Left lung (tissue), 10 donors: Measurements from ENCODE around the gene CASTOR1. TPM values are rescaled to one million over a fixed set of nuclear protein-coding genes. Genes with fewer than 3 reads are reported as not detected.

ENCODE experiments used
- ATAC-seq: fragments of 200-7000 bp; cut with Tn5 transposase; one replicate; pipeline ENCODE4 v1.9.1; 2020; ENCODE audit warnings: moderate library complexity
- DNase-seq, 4 donors: peaks; one replicate each; pipeline ENCODE4 v3.0.0-alpha.2; 2013 to 2020
- H3K27ac ChIP-seq, 2 donors: fragments of 200-600 bp; sonication (generic) in 1 of 2; one replicate each; pipeline versions ENCODE4 v1.5.0 to v1.8.0; 2020 to 2021
- H3K27me3 ChIP-seq, 2 donors: fragments of 200-600 bp; sonication (generic) in 1 of 2; one replicate each; pipeline versions ENCODE4 v1.5.0 to v1.8.0; 2020 to 2021
- H3K36me3 ChIP-seq, 2 donors: fragments of 200-600 bp; sonication (generic) in 1 of 2; one replicate each; pipeline versions ENCODE4 v1.5.0 to v1.8.0; 2020 to 2021
- H3K4me1 ChIP-seq, 2 donors: fragments of 200-600 bp; one replicate each; pipeline ENCODE4 v1.8.0; 2021
- H3K4me3 ChIP-seq, 2 donors: fragments of 200-600 bp; sonication (generic) in 1 of 2; one replicate each; pipeline versions ENCODE4 v1.5.0 to v1.8.0; 2020 to 2021; ENCODE audit warnings: mild to moderate bottlenecking in 1 of 2
- H3K9me3 ChIP-seq, 2 donors: fragments of 200-600 bp; sonication (generic) in 1 of 2; one replicate each; pipeline versions ENCODE4 v1.5.0 to v1.8.0; 2020 to 2021
- CTCF ChIP-seq, 2 donors: fragments of 200-600 bp; sonication (generic) in 1 of 2; IDR thresholded peaks; one replicate each; pipeline versions ENCODE4 v1.5.0 to v1.8.0; 2021; ENCODE audit warnings: antibody characterized with exemption in 2 of 2
- intact Hi-C, 2 donors: fragments of 100-400 bp; cut with DNase I; formaldehyde crosslinking; loops; one replicate each; pipeline versions ENCODE4 v1.11.2 to v1.14.2; 2022
- polyA plus RNA-seq, 6 donors: library from polyadenylated mRNA; unstranded; fragments of 120-200 nt; gene quantifications; one replicate each; pipeline ENCODE4 v1.2.1, GENCODE V29; 2013; ENCODE audit not compliant: insufficient read length in 6 of 6
- total RNA-seq, 2 donors: library from RNA; stranded (reverse); fragmentation: NEBNext Ultra II Directional; extraction: Animal tissue kit (Norgen Biotek cat#: 25700); gene quantifications; one replicate each; pipeline ENCODE4 v1.2.1, GENCODE V29; 2021
- donor health status: DM: no; HTN: yes; CAD: no.
- donor health status: DM: no; HTN: no; CAD: no.

CASTOR1 gene
- total and polyA plus RNA-seq, 8 donors: 10.7 to 16.7 (median 14.4) TPM

DNA sequence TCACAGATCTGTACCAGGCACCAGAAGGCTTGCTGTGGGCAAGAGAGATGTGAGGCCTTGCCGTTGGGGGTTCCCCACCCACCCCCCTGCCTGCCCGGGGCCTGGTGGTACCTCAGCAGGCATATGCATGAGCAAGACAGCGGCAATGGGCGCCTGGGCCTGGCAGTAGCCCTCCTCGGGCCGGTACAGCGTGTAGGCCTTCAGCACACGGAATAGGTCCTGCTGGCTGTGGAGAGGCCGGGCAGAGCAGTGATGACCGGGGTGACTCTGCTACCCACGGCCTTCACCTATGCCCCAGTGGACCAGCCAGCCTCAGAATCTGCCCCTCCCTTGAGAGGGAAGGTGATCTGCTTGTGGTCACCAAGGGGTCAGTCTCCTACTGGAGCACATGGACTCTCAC, 5.5 kb upstream of the CASTOR1 start:
- no peak for TF ChIP-seq CTCF (IDR thresholded peaks at IDR 0.05)
- Histone ChIP-seq H3K4me1 (peaks cover 32 to 49% of the 10 kb centered on the region in 2 donors), H3K4me3 (no peak overlapping the region), H3K36me3 (peaks cover 0 to 85% of the 10 kb centered on the region in 2 donors), H3K27ac (peak overlapping the region in 1 of 2 donors; percentile 39), H3K9me3 (no peaks in the 10 kb centered on the region), H3K27me3 (no peaks in the 10 kb centered on the region)
- DNase-seq: no peak
- no peak for ATAC-seq
- intact Hi-C loops: no loop called here

- no peak for ATAC-seq
- no peak for TF ChIP-seq CTCF (IDR thresholded peaks at IDR 0.05)
- H3K27ac ChIP-seq: no peak overlapping the region
Measured at GRCh38 chr22:30294066-30294465, 4.8 kb upstream of the CASTOR1 start.

GRCh38 chr22:30293026-30293425, 3.7 kb upstream of the CASTOR1 start:
- intact Hi-C loops: no loop called here
- H3K4me3 ChIP-seq: no peak overlapping the region
- ATAC-seq (no peak), DNase-seq (no peak)
- peaks cover 0 to 66% of the 10 kb centered on the region in 2 donors for H3K36me3 ChIP-seq
- H3K4me1 ChIP-seq: peaks cover 37 to 56% of the 10 kb centered on the region in 2 donors
- H3K27me3 ChIP-seq: no peaks in the 10 kb centered on the region
- no peak for TF ChIP-seq CTCF (IDR thresholded peaks at IDR 0.05)
- no peaks in the 10 kb centered on the region for H3K9me3 ChIP-seq
- H3K27ac ChIP-seq: peak overlapping the region in 1 of 2 donors; percentile 88

More at GRCh38 chr22:30294066-30294465, 4.8 kb upstream of the CASTOR1 start:
- DNase-seq: no peak
- Histone ChIP-seq H3K4me1 (peaks cover 32 to 47% of the 10 kb centered on the region in 2 donors), H3K9me3 (no peaks in the 10 kb centered on the region), H3K36me3 (peaks cover 0 to 77% of the 10 kb centered on the region in 2 donors), H3K27me3 (no peaks in the 10 kb centered on the region), H3K4me3 (no peak overlapping the region)
- intact Hi-C loops: no loop called here

GRCh38 chr22:30292069-30292970, 3.0 kb upstream of the CASTOR1 start:
- peak overlapping the region; percentile 87 to 88 for H3K27ac ChIP-seq
- H3K4me1 ChIP-seq: peaks cover 35 to 56% of the 10 kb centered on the region in 2 donors
- H3K36me3 ChIP-seq: peaks cover 0 to 59% of the 10 kb centered on the region in 2 donors
- no peak for TF ChIP-seq CTCF (IDR thresholded peaks at IDR 0.05)
- DNase-seq: peak in 1 of 4 donors; percentile 56
- H3K9me3 ChIP-seq: no peaks in the 10 kb centered on the region
- no peak overlapping the region for H3K4me3 ChIP-seq
- H3K27me3 ChIP-seq: no peaks in the 10 kb centered on the region
- no peak for ATAC-seq
- intact Hi-C loops: no loop called here
